Liver (tissue), 3 donors: ENCODE data around the gene AXDND1.

Experiments
- ATF3 ChIP-seq: IDR thresholded peaks from 2 replicates; pipeline ENCODE4 v1.6.1; 2016; ENCODE audit warnings: antibody characterized with exemption
- CTCF ChIP-seq: fragments of 150-350 bp; IDR thresholded peaks from 2 replicates; pipeline ENCODE4 v1.5.1; 2017; ENCODE audit warnings: improper control_type of control experiment, low read depth, low read length; ENCODE audit not compliant: missing input control
- EGR1 ChIP-seq, 2 donors: IDR thresholded peaks; 2 replicates each; pipeline ENCODE4 v1.6.1; 2016 to 2018; ENCODE audit warnings: antibody characterized with exemption in 2 of 2, low read depth in 2 of 2
- FOXA1 ChIP-seq: IDR thresholded peaks from 2 replicates; pipeline ENCODE4 v1.6.1; 2016; ENCODE audit warnings: antibody characterized with exemption
- FOXA2 ChIP-seq: IDR thresholded peaks from 2 replicates; pipeline ENCODE4 v1.6.1; 2016; ENCODE audit warnings: antibody characterized with exemption
- GABPA ChIP-seq, 2 donors: IDR thresholded peaks in 1 of 2; conservative IDR thresholded peaks in 1 of 2; 2 replicates each; pipeline ENCODE4 v1.6.1; 2016; ENCODE audit warnings: antibody characterized with exemption in 2 of 2, mild to moderate bottlenecking in 1 of 2, moderate library complexity in 1 of 2
- JUND ChIP-seq, 2 donors: IDR thresholded peaks; 2 replicates each; pipeline ENCODE4 v1.6.1; 2016; ENCODE audit warnings: antibody characterized with exemption in 2 of 2
- MAX ChIP-seq: IDR thresholded peaks from 2 replicates; pipeline ENCODE4 v1.6.1; 2016; ENCODE audit warnings: antibody characterized with exemption
- RAD21 ChIP-seq, 2 donors: IDR thresholded peaks; 2 replicates each; pipeline ENCODE4 v1.6.1; 2016; ENCODE audit warnings: antibody characterized with exemption in 2 of 2, mild to moderate bottlenecking in 2 of 2
- REST ChIP-seq: IDR thresholded peaks from 2 replicates; pipeline ENCODE4 v1.6.1; 2016; ENCODE audit warnings: antibody characterized with exemption, mild to moderate bottlenecking
- SP1 ChIP-seq: IDR thresholded peaks from 2 replicates; pipeline ENCODE4 v1.6.1; 2018; ENCODE audit warnings: antibody characterized with exemption, mild to moderate bottlenecking
- TAF1 ChIP-seq: conservative IDR thresholded peaks from 2 replicates; pipeline ENCODE4 v1.6.1; 2016; ENCODE audit warnings: antibody characterized with exemption, mild to moderate bottlenecking
- YY1 ChIP-seq: IDR thresholded peaks from 2 replicates; pipeline ENCODE4 v1.6.1; 2016; ENCODE audit warnings: antibody characterized with exemption, mild to moderate bottlenecking
- ZBTB33 ChIP-seq: IDR thresholded peaks from 2 replicates; pipeline ENCODE4 v1.6.1; 2016; ENCODE audit warnings: antibody characterized with exemption
- donor health status: healthy.
- donor health status: healthy.

- TF ChIP-seq CTCF, result no peak
- no peak for TF ChIP-seq MAX
- TF ChIP-seq REST, result no peak
- no peak for TF ChIP-seq GABPA (IDR thresholded peaks at IDR 0.05 in 1 of 2, conservative IDR thresholded peaks at IDR 0.05 in 1 of 2)
- no peak for TF ChIP-seq ZBTB33
- no peak for TF ChIP-seq TAF1
- TF ChIP-seq SP1, result no peak
- TF ChIP-seq RAD21 (IDR thresholded peaks at IDR 0.05), result no peak
- TF ChIP-seq YY1, result no peak
- TF ChIP-seq ATF3, result no peak
- TF ChIP-seq EGR1 (IDR thresholded peaks at IDR 0.05; ENCODE audit: low read depth in 2 of 2), result no peak
- TF ChIP-seq JUND (IDR thresholded peaks at IDR 0.05), result no peak
- TF ChIP-seq FOXA1, result no peak
- TF ChIP-seq FOXA2, result no peak
These were observed 79.8 kb downstream of the AXDND1 start for GRCh38 chr1:179445593-179445992.
